GM13977 (cell line): ENCODE data around the gene RIMKLB.
"Not testable (repeated sequence)": the region's sequence is repeated elsewhere in the genome, so short reads cannot be mapped to it uniquely, and the experiment has no call there.

ENCODE experiments used
- DNase-seq: peaks from one replicate; pipeline ENCODE4 v3.0.0; 2012; ENCODE audit warnings: low spot score
- CTCF ChIP-seq: IDR thresholded peaks from 2 replicates; pipeline ENCODE4 v1.5.1; 2012; ENCODE audit warnings: mild to moderate bottlenecking, control low read depth; ENCODE audit not compliant: insufficient read depth; ENCODE audit errors: extremely low read depth, missing control alignments
- in situ Hi-C: fragments of 300-500 bp; cut with MboI; formaldehyde crosslinking; loops from one replicate; pipeline ENCODE4 v1.12.0; 2022; ENCODE audit warnings: low sequenced_read_pairs, low pct_unique_long_range_greater_than_20kb, mixed read lengths, inconsistent platforms; ENCODE audit not compliant: unreplicated experiment

The RIMKLB gene

DNA sequence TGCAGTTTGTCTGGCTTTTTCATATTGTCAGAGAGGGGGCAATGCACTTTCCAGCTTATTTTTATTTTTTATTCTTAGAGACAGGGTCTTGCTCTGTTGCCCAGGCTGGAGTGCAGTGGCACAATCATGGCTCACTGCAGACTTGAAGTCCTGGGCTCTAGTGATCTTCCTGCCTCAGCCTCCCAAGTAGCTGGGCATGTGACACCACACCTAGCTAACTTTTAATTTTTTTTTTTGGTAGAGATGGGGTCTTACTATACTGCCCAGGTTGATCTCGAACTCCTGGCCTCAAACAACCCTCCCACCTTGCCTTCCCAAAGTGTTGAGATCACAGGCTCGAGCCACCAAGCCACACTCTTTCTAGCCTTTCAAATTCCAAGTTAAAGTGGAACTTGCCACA is 120.7 kb downstream of the RIMKLB start:
- TF ChIP-seq CTCF, result no peak
- in situ Hi-C loops, result no loop called here
- no peak for DNase-seq

GRCh38 chr12:8819666-8819980 is 121.8 kb downstream of the RIMKLB start:
- in situ Hi-C loops, result no loop called here
- no peak for TF ChIP-seq CTCF
- no peak for DNase-seq

DNA sequence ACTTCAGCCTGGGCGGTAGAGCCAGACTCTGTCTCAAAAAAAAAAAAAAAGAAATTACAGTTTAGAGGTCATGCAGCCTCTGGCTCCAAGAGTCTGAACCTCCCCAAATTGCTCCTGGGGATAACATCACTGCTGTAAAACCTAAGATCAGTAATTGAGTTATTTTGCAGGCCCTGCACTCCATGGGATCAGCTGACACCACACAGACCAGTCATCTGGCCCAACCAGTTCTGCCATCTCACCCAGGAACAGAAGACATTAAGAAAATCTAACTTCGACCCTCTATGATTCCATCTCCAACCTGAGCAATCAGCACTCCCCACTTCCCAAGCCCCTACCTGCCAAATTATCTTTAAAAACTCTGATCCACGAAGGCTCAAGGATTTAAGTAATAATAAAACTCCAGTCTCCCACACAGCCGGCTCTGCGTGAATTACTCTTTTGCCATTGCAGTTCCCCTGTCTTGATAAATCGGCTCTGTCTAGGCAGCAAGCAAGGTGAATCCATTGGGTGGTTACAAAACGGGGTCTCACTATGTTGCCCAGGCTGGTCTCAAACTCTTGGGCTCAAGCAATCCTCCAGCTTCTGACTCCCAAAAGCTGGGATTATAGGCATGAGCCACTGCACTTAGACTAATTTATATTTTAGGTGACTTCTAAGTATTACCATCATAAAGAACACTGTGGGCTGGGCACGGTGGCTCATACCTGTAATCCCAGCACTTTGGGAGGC is 123.1 kb downstream of the RIMKLB start:
- DNase-seq, in situ Hi-C loops: not testable (repeated sequence)

GRCh38 chr12:8821591-8821990 is 123.8 kb downstream of the RIMKLB start:
- TF ChIP-seq CTCF, result no peak
- in situ Hi-C loops, result no loop called here

GRCh38 chr12:8822298-8822697 is 124.5 kb downstream of the RIMKLB start, which contains the start of gene A2ML1:
TSS of gene A2ML1 (plus strand) at chr12:8822621. CDS start at chr12:8822652, 31 bp downstream.
- no peak for TF ChIP-seq CTCF
- in situ Hi-C loops, result no loop called here
- DNase-seq, result no peak

More at GRCh38 chr12:8821591-8821990, 123.8 kb downstream of the RIMKLB start:
- no peak for DNase-seq

GRCh38 chr12:8823565-8824300 is 125.9 kb downstream of the RIMKLB start:
- in situ Hi-C loops, result no loop called here
- DNase-seq, result no peak

More at GRCh38 chr12:8823565-8824300, 125.9 kb downstream of the RIMKLB start:
- peak; percentile 40 for TF ChIP-seq CTCF
